WTC11 (cell line): ENCODE measurements around the gene CISTR. TPM values are rescaled to one million over a fixed set of nuclear protein-coding genes. Genes with fewer than 3 reads are reported as not detected.

Experiments
- ATAC-seq: fragments of 200-7000 bp; cut with Tn5 transposase; 2 replicates; pipeline ENCODE4 v1.10.0; 2021; ENCODE audit warnings: mild to moderate bottlenecking, moderate library complexity
- CTCF ChIA-PET: fragments of 300-600 bp; sonication (Branson Sonifier 250); formaldehyde crosslinking; loops from one replicate; lab custom pipeline; 2021; ENCODE audit warnings: antibody characterized with exemption; lab: Charles Lee
- POLR2A ChIA-PET: fragments of 350-600 bp; sonication (Branson Sonifier 250); formaldehyde crosslinking; loops from one replicate; lab custom pipeline; 2021; ENCODE audit warnings: antibody characterized with exemption; lab: Charles Lee
- DNase-seq: peaks from one replicate; pipeline ENCODE4 v3.0.0; 2021; ENCODE audit warnings: low spot score
- H3K27ac Mint-ChIP-seq: 2 replicates; pipeline ENCODE4 v1.8.0; 2021; ENCODE audit warnings: mixed read lengths
- H3K27me3 Mint-ChIP-seq: 2 replicates; pipeline ENCODE4 v1.8.0; 2021; ENCODE audit warnings: low read depth, mild to moderate bottlenecking, moderate library complexity, mixed read lengths
- H3K36me3 Mint-ChIP-seq: 2 replicates; pipeline ENCODE4 v1.8.0; 2021; ENCODE audit warnings: mixed read lengths
- H3K4me1 Mint-ChIP-seq: 2 replicates; pipeline ENCODE4 v1.8.0; 2022; ENCODE audit warnings: mixed read lengths
- H3K4me3 Mint-ChIP-seq: 2 replicates; pipeline ENCODE4 v1.8.0; 2021; ENCODE audit warnings: mild to moderate bottlenecking, moderate library complexity, mixed read lengths
- H3K9me3 Mint-ChIP-seq: 2 replicates; pipeline ENCODE4 v1.8.0; 2021; ENCODE audit warnings: mixed read lengths
- ATF1 ChIP-seq: sonication (generic); formaldehyde crosslinking; IDR thresholded peaks from 2 replicates; pipeline ENCODE4 v1.8.1; 2023; ENCODE audit warnings: mild to moderate bottlenecking, moderate library complexity, missing genetic modification reagents
- CREM ChIP-seq: sonication (generic); formaldehyde crosslinking; IDR thresholded peaks from 2 replicates; pipeline ENCODE4 v1.8.1; 2022; ENCODE audit warnings: mild to moderate bottlenecking, missing genetic modification reagents, moderate library complexity
- ELF4 ChIP-seq: sonication (generic); formaldehyde crosslinking; IDR thresholded peaks from 2 replicates; pipeline ENCODE4 v1.8.1; 2022; ENCODE audit warnings: low read depth, mild to moderate bottlenecking, moderate library complexity, missing genetic modification reagents
- GRHL2 ChIP-seq: fragments of 250-450 bp; sonication (Bioruptor Pico); IDR thresholded peaks from 2 replicates; pipeline ENCODE4 v1.8.0; 2022; ENCODE audit warnings: mild to moderate bottlenecking, moderate library complexity; ENCODE audit not compliant: insufficient replicate concordance, severe bottlenecking
- NFATC4 ChIP-seq: fragments of 250-450 bp; sonication (Bioruptor Pico); IDR thresholded peaks from 2 replicates; pipeline ENCODE4 v1.9.0; 2021; ENCODE audit warnings: mild to moderate bottlenecking
- NR2C2 ChIP-seq: sonication (generic); formaldehyde crosslinking; IDR thresholded peaks from 2 replicates; pipeline ENCODE4 v1.8.0; 2022; ENCODE audit warnings: mild to moderate bottlenecking, missing genetic modification reagents
- TCF7 ChIP-seq: sonication (generic); formaldehyde crosslinking; IDR thresholded peaks from 2 replicates; pipeline ENCODE4 v1.8.0; 2022; ENCODE audit warnings: mild to moderate bottlenecking, low read depth, missing genetic modification reagents, moderate library complexity
- ZNF121 ChIP-seq: sonication (generic); formaldehyde crosslinking; IDR thresholded peaks from 2 replicates; pipeline ENCODE4 v1.8.0; 2023; ENCODE audit warnings: missing genetic modification reagents
- total RNA-seq: library from RNA; stranded (reverse); gene quantifications from 3 replicates; pipeline ENCODE4 v1.2.3, GENCODE V29; 2021
- TF ChIP-seq, protein P1 (sequence below): fragments of 250-450 bp; sonication (Bioruptor Pico); IDR thresholded peaks from 2 replicates; pipeline ENCODE4 v1.8.0; 2021; ENCODE audit warnings: mild to moderate bottlenecking
- TF ChIP-seq, protein P2 (sequence below): sonication (generic); formaldehyde crosslinking; IDR thresholded peaks from 2 replicates; pipeline ENCODE4 v1.8.0; 2022; ENCODE audit warnings: mild to moderate bottlenecking, missing genetic modification reagents
- TF ChIP-seq, protein P3 (sequence below): sonication (generic); formaldehyde crosslinking; IDR thresholded peaks from 2 replicates; pipeline ENCODE4 v1.8.0; 2023; ENCODE audit warnings: mild to moderate bottlenecking, missing genetic modification reagents
- TF ChIP-seq, protein P4 (sequence below): sonication (generic); formaldehyde crosslinking; IDR thresholded peaks from 2 replicates; pipeline ENCODE4 v1.8.0; 2023; ENCODE audit warnings: missing genetic modification reagents, mild to moderate bottlenecking, borderline replicate concordance

The CISTR gene
- total RNA-seq, 1 experiment from 2014 or later = 0.81 TPM

DNA sequence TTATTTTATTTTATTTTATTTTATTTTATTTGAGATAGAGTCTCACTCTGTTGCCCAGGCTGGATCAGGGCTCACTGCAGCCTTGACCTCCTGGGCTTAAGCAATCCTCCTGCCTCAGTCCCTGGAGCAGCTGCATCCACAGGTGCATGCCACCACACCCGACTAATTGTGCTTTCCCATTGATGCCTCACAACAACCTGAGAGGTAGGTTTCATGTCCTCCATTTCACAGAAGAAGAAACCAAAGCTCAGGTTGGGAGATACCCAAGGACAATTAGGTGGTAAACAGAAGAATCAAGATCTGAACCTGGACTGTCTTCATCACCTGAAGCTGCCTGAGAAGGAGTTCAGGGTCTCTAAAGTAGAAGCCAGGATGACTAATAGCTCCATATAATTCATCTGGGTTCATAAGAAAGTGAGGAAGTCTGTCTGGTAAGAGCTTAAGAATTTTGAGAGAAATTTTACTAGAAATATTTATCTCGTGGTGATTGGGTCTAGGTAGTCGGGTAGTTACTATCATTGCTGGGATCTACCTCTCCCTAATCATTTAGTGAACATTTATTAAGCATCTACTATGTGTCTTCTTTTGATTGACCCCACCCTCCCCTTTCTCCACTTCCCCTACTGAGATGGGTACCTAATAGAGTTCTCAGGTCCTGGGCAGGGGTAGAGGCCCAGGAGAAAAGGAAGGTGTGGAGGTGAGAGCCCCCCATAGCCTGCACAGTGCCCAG is 52.7 kb downstream of the CISTR start:
- POLR2A ChIA-PET = no interaction called here
- no peak overlapping the region for H3K4me3 Mint-ChIP-seq
- peaks cover 70% of the 10 kb centered on the region for H3K27me3 Mint-ChIP-seq
- ATAC-seq (no peak), DNase-seq (no peak)
- H3K4me1 Mint-ChIP-seq = peaks cover 37% of the 10 kb centered on the region
- CTCF ChIA-PET = interaction anchor here (1.2 to 8.4 kb wide), 5 partner anchors 23 to 156 kb away, joined by 4 to 232 read pairs (median 6); partner anchors contain the start of genes ATP5MC2 and CISTR
- H3K27ac Mint-ChIP-seq = no peak overlapping the region
- H3K36me3 Mint-ChIP-seq = no peaks in the 10 kb centered on the region
- no peak for TF ChIP-seq NFATC4 (CRISPR knock-in tag)
- no peak for TF ChIP-seq ELF4 (CRISPR knock-in tag)
- TF ChIP-seq, protein P1, sequence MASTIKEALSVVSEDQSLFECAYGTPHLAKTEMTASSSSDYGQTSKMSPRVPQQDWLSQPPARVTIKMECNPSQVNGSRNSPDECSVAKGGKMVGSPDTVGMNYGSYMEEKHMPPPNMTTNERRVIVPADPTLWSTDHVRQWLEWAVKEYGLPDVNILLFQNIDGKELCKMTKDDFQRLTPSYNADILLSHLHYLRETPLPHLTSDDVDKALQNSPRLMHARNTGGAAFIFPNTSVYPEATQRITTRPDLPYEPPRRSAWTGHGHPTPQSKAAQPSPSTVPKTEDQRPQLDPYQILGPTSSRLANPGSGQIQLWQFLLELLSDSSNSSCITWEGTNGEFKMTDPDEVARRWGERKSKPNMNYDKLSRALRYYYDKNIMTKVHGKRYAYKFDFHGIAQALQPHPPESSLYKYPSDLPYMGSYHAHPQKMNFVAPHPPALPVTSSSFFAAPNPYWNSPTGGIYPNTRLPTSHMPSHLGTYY (CRISPR knock-in tag) = no peak
- TF ChIP-seq, protein P2, sequence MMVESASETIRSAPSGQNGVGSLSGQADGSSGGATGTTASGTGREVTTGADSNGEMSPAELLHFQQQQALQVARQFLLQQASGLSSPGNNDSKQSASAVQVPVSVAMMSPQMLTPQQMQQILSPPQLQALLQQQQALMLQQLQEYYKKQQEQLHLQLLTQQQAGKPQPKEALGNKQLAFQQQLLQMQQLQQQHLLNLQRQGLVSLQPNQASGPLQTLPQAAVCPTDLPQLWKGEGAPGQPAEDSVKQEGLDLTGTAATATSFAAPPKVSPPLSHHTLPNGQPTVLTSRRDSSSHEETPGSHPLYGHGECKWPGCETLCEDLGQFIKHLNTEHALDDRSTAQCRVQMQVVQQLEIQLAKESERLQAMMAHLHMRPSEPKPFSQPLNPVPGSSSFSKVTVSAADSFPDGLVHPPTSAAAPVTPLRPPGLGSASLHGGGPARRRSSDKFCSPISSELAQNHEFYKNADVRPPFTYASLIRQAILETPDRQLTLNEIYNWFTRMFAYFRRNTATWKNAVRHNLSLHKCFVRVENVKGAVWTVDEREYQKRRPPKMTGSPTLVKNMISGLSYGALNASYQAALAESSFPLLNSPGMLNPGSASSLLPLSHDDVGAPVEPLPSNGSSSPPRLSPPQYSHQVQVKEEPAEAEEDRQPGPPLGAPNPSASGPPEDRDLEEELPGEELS (CRISPR knock-in tag) = no peak
- no peak for TF ChIP-seq CREM (CRISPR knock-in tag)
- TF ChIP-seq TCF7 (CRISPR knock-in tag) = no peak
- TF ChIP-seq, protein P3, sequence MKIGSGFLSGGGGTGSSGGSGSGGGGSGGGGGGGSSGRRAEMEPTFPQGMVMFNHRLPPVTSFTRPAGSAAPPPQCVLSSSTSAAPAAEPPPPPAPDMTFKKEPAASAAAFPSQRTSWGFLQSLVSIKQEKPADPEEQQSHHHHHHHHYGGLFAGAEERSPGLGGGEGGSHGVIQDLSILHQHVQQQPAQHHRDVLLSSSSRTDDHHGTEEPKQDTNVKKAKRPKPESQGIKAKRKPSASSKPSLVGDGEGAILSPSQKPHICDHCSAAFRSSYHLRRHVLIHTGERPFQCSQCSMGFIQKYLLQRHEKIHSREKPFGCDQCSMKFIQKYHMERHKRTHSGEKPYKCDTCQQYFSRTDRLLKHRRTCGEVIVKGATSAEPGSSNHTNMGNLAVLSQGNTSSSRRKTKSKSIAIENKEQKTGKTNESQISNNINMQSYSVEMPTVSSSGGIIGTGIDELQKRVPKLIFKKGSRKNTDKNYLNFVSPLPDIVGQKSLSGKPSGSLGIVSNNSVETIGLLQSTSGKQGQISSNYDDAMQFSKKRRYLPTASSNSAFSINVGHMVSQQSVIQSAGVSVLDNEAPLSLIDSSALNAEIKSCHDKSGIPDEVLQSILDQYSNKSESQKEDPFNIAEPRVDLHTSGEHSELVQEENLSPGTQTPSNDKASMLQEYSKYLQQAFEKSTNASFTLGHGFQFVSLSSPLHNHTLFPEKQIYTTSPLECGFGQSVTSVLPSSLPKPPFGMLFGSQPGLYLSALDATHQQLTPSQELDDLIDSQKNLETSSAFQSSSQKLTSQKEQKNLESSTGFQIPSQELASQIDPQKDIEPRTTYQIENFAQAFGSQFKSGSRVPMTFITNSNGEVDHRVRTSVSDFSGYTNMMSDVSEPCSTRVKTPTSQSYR (CRISPR knock-in tag) = no peak
- no peak for TF ChIP-seq ZNF121 (CRISPR knock-in tag)
- no peak for TF ChIP-seq GRHL2 (CRISPR knock-in tag)
- TF ChIP-seq, protein P4, sequence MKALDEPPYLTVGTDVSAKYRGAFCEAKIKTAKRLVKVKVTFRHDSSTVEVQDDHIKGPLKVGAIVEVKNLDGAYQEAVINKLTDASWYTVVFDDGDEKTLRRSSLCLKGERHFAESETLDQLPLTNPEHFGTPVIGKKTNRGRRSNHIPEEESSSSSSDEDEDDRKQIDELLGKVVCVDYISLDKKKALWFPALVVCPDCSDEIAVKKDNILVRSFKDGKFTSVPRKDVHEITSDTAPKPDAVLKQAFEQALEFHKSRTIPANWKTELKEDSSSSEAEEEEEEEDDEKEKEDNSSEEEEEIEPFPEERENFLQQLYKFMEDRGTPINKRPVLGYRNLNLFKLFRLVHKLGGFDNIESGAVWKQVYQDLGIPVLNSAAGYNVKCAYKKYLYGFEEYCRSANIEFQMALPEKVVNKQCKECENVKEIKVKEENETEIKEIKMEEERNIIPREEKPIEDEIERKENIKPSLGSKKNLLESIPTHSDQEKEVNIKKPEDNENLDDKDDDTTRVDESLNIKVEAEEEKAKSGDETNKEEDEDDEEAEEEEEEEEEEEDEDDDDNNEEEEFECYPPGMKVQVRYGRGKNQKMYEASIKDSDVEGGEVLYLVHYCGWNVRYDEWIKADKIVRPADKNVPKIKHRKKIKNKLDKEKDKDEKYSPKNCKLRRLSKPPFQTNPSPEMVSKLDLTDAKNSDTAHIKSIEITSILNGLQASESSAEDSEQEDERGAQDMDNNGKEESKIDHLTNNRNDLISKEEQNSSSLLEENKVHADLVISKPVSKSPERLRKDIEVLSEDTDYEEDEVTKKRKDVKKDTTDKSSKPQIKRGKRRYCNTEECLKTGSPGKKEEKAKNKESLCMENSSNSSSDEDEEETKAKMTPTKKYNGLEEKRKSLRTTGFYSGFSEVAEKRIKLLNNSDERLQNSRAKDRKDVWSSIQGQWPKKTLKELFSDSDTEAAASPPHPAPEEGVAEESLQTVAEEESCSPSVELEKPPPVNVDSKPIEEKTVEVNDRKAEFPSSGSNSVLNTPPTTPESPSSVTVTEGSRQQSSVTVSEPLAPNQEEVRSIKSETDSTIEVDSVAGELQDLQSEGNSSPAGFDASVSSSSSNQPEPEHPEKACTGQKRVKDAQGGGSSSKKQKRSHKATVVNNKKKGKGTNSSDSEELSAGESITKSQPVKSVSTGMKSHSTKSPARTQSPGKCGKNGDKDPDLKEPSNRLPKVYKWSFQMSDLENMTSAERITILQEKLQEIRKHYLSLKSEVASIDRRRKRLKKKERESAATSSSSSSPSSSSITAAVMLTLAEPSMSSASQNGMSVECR (CRISPR knock-in tag) = no peak
- TF ChIP-seq NR2C2 (CRISPR knock-in tag) = no peak
- no peak for TF ChIP-seq ATF1 (CRISPR knock-in tag)
- no peaks in the 10 kb centered on the region for H3K9me3 Mint-ChIP-seq
